Measurements from ENCODE around the gene DNAH3. TPM values are rescaled to one million over a fixed set of nuclear protein-coding genes. Genes with fewer than 3 reads are reported as not detected.
"Not testable (repeated sequence)": the region's sequence is repeated elsewhere in the genome, so short reads cannot be mapped to it uniquely, and the experiment has no call there.

The DNAH3 gene
- total RNA-seq, 1 experiment from 2014 or later, result not detected

- DNase-seq, result no peak
- Histone ChIP-seq H3K4me3 (no peak overlapping the region), H3K27me3 (no peaks in the 10 kb centered on the region), H3K36me3 (no peaks in the 10 kb centered on the region), H3K27ac (no peak overlapping the region), H3K9me3 (replicated peaks) (no peaks in the 10 kb centered on the region), H3K4me1 (no peaks in the 10 kb centered on the region)
Measured at GRCh38 chr16:21076186-21076883, 74.3 kb downstream of the DNAH3 start.

GRCh38 chr16:21075252-21075651, 75.4 kb downstream of the DNAH3 start:
- Histone ChIP-seq H3K4me3 (no peak overlapping the region), H3K36me3 (no peaks in the 10 kb centered on the region), H3K27me3 (no peaks in the 10 kb centered on the region; the same call in 1 of the 2 replicates), H3K4me1 (no peaks in the 10 kb centered on the region), H3K27ac (no peak overlapping the region), H3K9me3 (replicated peaks) (no peaks in the 10 kb centered on the region)
- DNase-seq, result no peak

GRCh38 chr16:21072976-21073375, 77.7 kb downstream of the DNAH3 start:
- DNase-seq, result no peak
- Histone ChIP-seq H3K27ac (no peak overlapping the region), H3K36me3 (no peaks in the 10 kb centered on the region), H3K4me3 (no peak overlapping the region), H3K27me3 (no peaks in the 10 kb centered on the region; the same call in 1 of the 2 replicates), H3K4me1 (no peaks in the 10 kb centered on the region), H3K9me3 (replicated peaks) (no peaks in the 10 kb centered on the region)

- Histone ChIP-seq H3K9me3 (replicated peaks) (no peaks in the 10 kb centered on the region), H3K36me3 (no peaks in the 10 kb centered on the region), H3K4me3 (no peak overlapping the region), H3K27me3 (no peaks in the 10 kb centered on the region; the same call in 1 of the 2 replicates), H3K4me1 (no peaks in the 10 kb centered on the region), H3K27ac (no peak overlapping the region)
- peak in 1 of 2 experiments; percentile 3 for DNase-seq
Measured at GRCh38 chr16:21071741-21072140, 78.9 kb downstream of the DNAH3 start.

GRCh38 chr16:21070564-21070963, 80.1 kb downstream of the DNAH3 start:
- H3K4me3 ChIP-seq, result no peak overlapping the region
- DNase-seq, result no peak
- no peak overlapping the region for H3K27ac ChIP-seq
- no peaks in the 10 kb centered on the region for H3K4me1 ChIP-seq
- no peaks in the 10 kb centered on the region for H3K9me3 ChIP-seq (replicated peaks)
- H3K27me3 ChIP-seq, result no peaks in the 10 kb centered on the region; the same call in 1 of the 2 replicates
- H3K36me3 ChIP-seq, result no peaks in the 10 kb centered on the region

- H3K36me3 ChIP-seq, result no peaks in the 10 kb centered on the region
- DNase-seq, result no peak
- no peaks in the 10 kb centered on the region; the same call in 1 of the 2 replicates for H3K27me3 ChIP-seq
- H3K9me3 ChIP-seq (replicated peaks), result no peaks in the 10 kb centered on the region
- no peak overlapping the region for H3K27ac ChIP-seq
- H3K4me1 ChIP-seq, result no peaks in the 10 kb centered on the region
- H3K4me3 ChIP-seq, result no peak overlapping the region
Measured at GRCh38 chr16:21069986-21070385, 80.7 kb downstream of the DNAH3 start.

GRCh38 chr16:21064203-21064602, 86.4 kb downstream of the DNAH3 start:
- no peaks in the 10 kb centered on the region for H3K36me3 ChIP-seq
- H3K27me3 ChIP-seq, result no peaks in the 10 kb centered on the region
- H3K27ac ChIP-seq, result no peak overlapping the region
- no peaks in the 10 kb centered on the region for H3K9me3 ChIP-seq (replicated peaks)
- no peak overlapping the region for H3K4me3 ChIP-seq
- H3K4me1 ChIP-seq, result no peaks in the 10 kb centered on the region
- DNase-seq, result no peak

- H3K4me1 ChIP-seq; H3K9me3 ChIP-seq (replicated peaks); DNase-seq: not testable (repeated sequence)
Measured at GRCh38 chr16:21063314-21063713, 87.3 kb downstream of the DNAH3 start.

GRCh38 chr16:21060027-21060510, 90.6 kb downstream of the DNAH3 start:
- Histone ChIP-seq H3K4me1 (no peaks in the 10 kb centered on the region), H3K36me3 (no peaks in the 10 kb centered on the region), H3K4me3 (no peak overlapping the region), H3K27me3 (no peaks in the 10 kb centered on the region), H3K27ac (no peak overlapping the region), H3K9me3 (replicated peaks) (no peaks in the 10 kb centered on the region)
- no peak for DNase-seq

More at GRCh38 chr16:21063314-21063713, 87.3 kb downstream of the DNAH3 start:
- H3K36me3 ChIP-seq, H3K27ac ChIP-seq, H3K4me3 ChIP-seq, H3K27me3 ChIP-seq: not testable (repeated sequence)

GRCh38 chr16:21057875-21058274, 92.8 kb downstream of the DNAH3 start:
- Histone ChIP-seq H3K9me3 (replicated peaks) (no peaks in the 10 kb centered on the region), H3K27me3 (no peaks in the 10 kb centered on the region), H3K4me3 (no peak overlapping the region), H3K4me1 (no peaks in the 10 kb centered on the region), H3K36me3 (no peaks in the 10 kb centered on the region), H3K27ac (no peak overlapping the region)
- no peak for DNase-seq

GRCh38 chr16:21056396-21056795, 94.2 kb downstream of the DNAH3 start:
- Histone ChIP-seq H3K4me3 (no peak overlapping the region), H3K9me3 (replicated peaks) (no peaks in the 10 kb centered on the region), H3K4me1 (no peaks in the 10 kb centered on the region), H3K27me3 (no peaks in the 10 kb centered on the region), H3K27ac (no peak overlapping the region), H3K36me3 (no peaks in the 10 kb centered on the region)
- DNase-seq, result no peak

- not testable (repeated sequence) for H3K27me3 ChIP-seq; H3K4me1 ChIP-seq; H3K9me3 ChIP-seq (replicated peaks); DNase-seq; H3K36me3 ChIP-seq; H3K4me3 ChIP-seq; H3K27ac ChIP-seq
Measured at GRCh38 chr16:21055738-21056137, 94.9 kb downstream of the DNAH3 start.

GRCh38 chr16:21053590-21053989, 97.1 kb downstream of the DNAH3 start:
- H3K27me3 ChIP-seq, result no peaks in the 10 kb centered on the region; the same call in 1 of the 2 replicates
- no peaks in the 10 kb centered on the region for H3K36me3 ChIP-seq
- no peak overlapping the region for H3K4me3 ChIP-seq
- H3K9me3 ChIP-seq (replicated peaks), result no peaks in the 10 kb centered on the region
- no peak for DNase-seq
- H3K4me1 ChIP-seq, result no peaks in the 10 kb centered on the region
- no peak overlapping the region for H3K27ac ChIP-seq

- not testable (repeated sequence) for DNase-seq; H3K27ac ChIP-seq; H3K9me3 ChIP-seq (replicated peaks)
Measured at GRCh38 chr16:21048091-21048912, 102.3 kb downstream of the DNAH3 start.

GRCh38 chr16:21038197-21038596, 112.4 kb downstream of the DNAH3 start:
- no peaks in the 10 kb centered on the region for H3K36me3 ChIP-seq
- no peak for DNase-seq
- no peaks in the 10 kb centered on the region for H3K9me3 ChIP-seq (replicated peaks)
- H3K4me1 ChIP-seq, result no peaks in the 10 kb centered on the region
- 0 out of 2 replicates have a peak, but pooled peaks cover 4% of the 10 kb centered on the region for H3K27me3 ChIP-seq
- H3K27ac ChIP-seq, result no peak overlapping the region
- H3K4me3 ChIP-seq, result no peak overlapping the region

More at GRCh38 chr16:21048091-21048912, 102.3 kb downstream of the DNAH3 start:
- H3K4me3 ChIP-seq, H3K4me1 ChIP-seq, H3K36me3 ChIP-seq, H3K27me3 ChIP-seq: not testable (repeated sequence)
